GM19455 (cell line): ENCODE results near the gene PPP2R5C.

ENCODE experiments used
- ATAC-seq: cut with Tn5 transposase; IDR thresholded peaks from one replicate; pipeline ENCODE4 v1.9.1; 2021; ENCODE audit not compliant: unreplicated experiment

The PPP2R5C gene

DNA sequence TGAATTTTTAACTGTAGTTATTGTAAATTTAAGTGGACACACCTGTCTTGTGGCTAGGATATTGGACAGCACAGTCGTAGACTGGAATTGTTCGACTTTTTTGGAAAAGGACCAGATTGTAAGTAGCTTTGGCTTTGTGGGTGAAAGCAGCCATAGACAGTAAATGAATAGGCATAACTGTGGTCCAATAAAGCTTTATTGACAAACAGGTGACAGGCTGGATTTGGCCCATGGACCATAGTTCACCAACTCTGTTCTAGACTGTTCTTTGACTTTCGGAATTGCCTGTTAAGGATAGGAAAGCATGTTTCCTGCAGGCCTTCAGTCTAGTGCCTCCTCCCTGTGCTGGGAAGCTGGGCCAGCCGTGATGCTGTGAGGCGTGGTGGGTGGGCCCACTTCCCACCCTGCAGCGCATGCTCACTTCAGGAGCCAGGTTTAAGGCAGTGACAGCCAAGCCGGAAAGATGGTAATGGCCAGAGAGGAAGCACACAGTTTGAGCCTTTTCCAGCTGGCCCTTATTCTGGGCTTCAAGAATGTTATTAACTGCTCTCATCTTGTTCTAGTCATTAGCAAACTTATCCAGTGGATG lies 51.8 kb downstream of the PPP2R5C start:
- ATAC-seq, result no peak

DNA sequence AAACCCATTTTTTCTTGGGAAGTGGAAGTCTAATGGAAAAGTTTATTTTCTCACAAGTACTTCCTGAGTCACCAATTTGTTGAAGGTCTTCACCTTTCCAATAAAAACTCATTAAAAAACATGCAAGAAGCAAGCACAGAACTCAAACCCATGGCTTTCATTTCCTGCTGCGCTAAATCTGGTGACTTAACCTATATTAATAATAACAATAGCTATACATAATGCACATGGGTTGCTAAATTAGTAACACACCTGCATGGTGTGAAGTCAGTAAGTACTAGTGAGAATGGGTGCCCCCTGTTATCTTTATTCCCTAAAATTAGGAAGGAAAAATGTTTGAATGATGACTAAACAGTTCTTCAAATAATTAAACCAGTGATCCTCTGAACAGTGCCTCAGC lies 52.3 kb downstream of the PPP2R5C start:
- no peak for ATAC-seq

DNA sequence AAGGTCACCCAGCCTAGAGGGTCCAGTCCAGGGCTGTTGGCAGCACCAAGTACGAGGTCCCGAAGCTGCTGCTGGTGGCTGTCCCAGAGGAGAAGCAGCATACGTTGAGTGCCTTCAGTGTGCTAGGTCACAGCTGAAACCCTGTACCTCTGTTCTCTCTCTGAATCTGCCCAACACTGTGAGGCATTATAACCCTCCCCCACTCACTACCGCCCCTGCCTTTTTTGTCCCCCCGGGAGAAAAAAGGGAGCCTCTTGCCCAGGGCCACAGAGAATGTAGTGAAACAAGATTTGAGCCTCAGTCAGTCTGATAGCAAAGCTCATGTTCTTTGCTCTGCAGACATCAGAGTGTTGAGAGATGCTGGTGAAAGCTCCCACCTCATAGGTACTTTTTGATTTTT lies 53.4 kb downstream of the PPP2R5C start:
- no peak for ATAC-seq

DNA sequence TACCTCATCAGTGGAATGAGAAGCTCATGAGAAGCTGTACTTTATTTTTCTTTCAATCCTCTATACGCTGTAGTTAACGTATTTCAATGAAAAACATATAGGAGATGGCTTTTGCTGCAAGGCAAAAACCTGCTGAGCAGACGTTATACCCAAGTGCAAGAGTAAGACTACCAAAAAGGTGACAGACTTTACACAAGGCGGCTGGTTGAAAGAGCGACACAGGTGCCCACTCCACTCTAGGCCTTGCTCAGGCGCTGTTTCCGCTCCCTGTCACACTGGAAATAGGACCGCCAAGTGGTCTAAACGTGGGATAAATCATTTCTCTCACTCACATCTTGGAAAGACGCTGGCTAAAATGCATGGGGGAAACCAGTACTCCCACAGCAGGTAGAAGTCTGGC lies 54.5 kb downstream of the PPP2R5C start:
- ATAC-seq, result no peak

DNA sequence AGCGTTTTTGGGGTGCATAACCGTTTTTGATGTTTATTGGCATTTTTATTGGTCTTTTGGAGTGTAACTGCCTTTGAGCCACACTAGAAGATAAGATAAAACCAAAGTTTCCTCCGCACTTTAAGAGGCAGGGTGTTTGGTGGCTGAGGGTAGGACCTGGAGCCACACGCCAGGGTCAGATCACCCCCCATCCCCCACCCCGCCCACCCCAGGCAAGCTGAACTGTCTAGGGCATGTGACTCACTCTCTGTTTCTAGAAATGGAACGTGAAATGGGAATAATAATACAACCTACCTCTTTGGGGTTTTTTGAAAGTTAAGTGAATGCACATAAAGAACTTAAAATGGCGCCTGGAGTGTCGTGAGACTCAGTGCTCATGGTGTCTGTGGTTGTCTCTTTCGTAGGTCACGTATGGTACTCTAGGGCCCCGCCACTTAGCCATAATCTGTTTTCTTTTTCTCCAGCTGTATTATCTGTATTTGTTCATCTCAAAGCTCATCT lies 56.0 kb downstream of the PPP2R5C start:
- ATAC-seq, result no peak

DNA sequence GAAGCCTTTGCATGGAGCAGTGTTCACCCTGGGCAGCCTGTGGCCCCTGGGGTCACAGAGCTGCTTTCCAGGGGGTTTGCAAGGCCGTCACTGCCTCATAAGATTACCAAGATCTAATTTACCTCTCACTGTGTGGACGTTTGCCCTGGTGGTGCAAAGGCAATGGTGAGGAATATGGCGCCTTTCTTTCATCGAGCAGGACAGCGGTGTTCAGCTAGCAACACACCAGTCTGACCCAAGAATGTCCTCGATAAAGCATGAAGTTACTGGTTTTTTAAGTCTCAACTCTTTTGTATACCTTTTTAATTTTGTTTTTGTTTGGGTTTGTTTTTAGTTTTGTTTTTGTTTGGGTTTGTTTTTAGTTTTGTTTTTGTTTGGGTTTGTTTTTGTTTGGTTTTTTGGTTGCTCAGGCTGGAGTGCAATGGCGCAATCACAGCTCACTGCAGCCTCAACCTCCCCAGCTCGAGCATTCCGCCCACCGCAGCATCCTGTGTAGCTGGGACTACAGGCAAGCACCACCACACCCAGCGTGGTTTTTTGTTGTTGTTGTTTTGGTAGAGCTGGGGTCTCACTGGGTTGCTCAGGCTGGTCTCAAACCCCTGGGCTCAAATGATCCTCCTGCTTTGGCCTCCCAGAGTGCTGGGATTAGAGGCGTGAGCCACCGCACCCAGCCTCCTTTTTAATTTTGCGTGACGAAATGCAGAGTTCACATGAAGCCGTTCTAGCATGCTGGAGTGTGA lies 57.9 kb downstream of the PPP2R5C start:
- ATAC-seq, result no peak

DNA sequence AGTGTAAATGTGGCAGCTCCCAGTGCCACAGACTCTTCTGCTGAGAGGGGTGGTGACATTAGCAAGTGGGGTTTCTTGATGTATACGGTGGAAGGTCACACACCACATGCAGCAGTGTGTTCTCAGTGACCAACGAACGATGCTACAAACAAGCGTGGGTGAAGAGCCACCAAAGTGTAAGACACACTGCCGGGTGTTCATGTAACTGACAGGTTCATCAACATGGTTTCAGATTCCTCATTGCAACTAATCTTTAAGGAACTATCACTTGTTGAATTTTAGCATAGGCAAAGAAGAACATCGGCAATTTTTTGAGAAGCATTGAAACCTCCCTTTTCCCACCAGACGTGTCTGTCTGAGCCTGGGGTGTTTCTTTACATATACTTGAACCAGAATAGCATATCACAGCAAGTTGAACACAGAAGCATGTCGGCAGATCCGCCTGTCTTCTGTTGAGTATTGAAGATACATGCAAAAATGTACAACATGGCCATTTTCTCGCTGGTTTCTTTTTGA lies 58.8 kb downstream of the PPP2R5C start:
- no peak for ATAC-seq

DNA sequence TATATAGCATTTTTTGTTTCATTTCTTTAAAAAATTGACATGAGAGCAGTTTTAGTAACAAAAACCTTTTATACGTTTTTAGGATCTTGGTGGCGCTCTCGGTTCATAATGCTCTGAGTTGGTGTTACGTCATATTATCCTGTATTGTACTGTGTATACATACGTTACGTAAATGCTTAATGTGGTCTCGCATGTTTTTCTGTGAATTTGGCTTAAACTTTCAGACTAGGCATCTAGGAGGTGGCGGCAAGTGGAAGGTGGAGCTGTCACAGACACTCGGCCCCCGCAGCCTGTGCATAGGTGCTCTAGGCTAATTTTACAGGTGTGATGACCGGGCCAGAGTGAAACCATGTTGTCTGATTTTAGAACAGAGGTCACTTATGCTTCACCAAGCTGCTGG lies 60.0 kb downstream of the PPP2R5C start:
- no peak for ATAC-seq

DNA sequence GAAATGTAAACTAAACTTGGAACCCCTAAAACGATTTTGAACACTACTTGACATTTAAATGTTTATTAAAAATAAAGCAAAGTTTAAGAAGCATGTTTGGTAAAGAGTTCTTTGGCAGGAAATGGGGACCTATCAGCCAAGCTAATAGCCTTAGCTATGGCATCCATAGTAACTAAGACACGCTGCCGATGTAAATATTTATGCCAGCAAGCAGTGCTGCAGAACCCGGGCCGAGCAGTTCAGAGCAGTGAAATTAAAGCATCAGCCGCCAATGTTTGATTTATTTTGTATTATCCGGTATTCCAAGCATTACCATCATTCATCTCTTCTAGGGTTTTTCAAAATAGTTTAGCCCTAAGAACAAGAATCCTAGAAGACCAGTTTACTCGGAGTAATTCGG lies 61.6 kb downstream of the PPP2R5C start:
- ATAC-seq, result no peak

DNA sequence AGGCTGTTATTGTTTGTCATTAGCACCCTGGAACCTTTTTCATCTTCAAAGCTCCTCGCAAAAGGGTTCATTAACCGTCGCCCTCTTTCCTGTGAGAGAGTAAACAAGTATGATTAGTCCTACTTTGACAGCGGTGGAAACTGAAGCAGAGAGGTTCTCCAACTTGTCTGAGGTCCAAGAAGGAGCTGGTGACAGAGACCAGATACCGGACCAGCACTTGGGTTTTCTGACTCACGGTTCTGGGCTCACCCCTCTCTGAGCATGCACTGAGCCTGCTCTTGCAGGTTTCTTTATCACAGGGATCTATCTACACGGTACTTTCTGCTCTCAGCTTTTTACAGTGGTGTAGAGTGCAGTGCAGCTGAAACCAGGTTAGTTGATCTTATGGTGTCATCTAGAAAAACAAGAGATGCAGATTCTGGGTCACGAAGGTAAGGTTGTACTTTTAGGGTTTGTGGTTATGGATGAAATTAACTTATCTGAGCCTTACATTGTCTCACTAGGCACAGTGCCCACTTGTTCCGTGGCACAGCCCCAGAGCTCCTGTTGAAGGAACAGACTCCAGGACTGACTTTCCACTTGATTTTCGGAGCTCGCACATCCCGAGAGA lies 62.1 kb downstream of the PPP2R5C start:
- ATAC-seq, result peak; percentile 57

DNA sequence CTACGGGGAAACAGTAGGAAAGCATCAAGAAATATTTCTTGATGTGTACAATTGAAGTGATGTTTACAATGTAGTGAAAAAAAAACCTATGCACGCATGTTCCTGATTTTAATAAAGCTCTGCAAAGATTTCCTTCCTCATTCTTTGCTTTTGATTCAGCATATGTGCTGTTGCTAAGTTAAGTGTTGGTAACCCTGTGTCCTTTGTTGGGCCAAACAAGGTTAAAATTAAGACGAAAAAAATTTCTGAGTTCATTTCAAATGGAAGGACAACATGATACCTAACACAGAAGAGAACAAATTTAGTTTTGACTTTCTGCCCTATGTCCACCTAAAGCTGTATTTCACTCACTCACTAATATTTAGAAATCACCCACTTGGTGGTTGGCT lies 62.8 kb downstream of the PPP2R5C start:
- ATAC-seq, result no peak

DNA sequence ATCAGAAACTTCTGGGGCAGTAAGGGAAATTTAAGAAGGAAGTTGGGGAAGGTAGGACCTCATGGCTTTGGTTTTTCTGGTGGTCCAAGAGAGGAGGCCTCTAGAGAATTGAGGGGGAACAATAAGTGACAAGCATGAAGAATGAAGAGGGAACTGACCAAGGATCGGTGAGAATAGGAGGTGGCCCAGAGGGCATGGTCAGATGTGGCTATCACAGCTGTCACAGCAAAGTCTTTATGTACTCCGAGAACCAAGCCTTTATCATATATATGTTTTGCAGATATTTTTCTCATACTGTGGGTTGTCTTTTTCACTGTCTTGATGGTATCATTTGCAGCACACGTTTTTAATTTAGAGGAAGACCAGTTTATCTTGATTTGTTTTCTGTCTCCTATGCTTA lies 64.3 kb downstream of the PPP2R5C start:
- ATAC-seq, result no peak

DNA sequence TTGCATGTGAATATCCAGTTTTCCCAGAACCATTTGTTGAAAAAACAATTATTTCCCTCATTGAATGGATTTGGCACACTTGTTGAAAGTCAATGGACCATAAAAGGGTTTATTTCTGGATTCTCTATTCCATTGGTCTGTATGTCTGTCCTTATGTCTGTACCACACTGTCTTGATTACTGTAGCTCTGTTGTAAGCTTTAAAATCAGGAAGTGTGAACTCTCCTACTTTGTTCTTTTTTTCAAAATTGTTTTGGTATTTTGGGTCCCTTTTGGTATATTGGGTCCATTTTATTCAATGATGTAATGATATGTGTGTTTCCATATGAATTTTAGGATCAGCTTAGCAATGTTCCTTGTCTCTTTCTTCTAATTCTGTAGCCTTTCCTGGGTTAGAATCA lies 64.8 kb downstream of the PPP2R5C start:
- ATAC-seq, result no peak

DNA sequence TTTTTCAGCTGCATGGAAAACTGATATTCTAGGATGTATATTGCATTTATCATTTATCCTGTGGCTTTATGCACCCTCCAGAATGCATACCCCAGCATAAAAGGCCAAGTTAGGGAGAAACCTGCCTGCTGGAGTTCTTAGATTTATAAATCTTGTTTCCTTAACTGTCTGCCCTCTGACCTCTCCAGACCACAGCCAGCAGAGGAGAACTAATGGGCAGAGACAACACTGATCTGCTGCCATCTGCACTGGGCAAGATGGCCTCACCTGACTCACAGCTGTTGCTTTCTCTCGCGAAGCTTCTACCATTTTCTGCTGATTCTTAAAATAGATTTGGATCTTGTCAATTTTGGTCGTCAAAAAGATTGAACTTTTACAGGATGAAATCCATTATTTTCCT lies 65.8 kb downstream of the PPP2R5C start:
- ATAC-seq, result no peak

DNA sequence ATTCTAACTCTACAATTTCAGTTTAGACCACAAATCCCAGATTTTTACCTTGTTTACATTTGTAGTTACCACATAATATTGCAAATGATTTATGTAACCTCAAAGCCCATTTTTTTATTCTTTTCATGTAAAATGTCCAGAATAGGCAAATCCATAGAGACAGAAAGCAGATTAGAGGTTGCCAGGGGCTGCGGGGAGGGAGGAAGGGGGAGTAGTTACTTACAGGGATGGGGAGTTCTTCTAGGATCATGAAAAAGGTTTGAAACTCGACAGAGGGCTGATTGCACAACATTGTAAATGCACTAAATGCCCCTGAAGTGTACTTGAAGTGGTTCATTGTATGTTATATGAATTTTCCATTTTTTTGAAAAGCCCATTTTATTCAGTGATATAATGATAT lies 66.5 kb downstream of the PPP2R5C start:
- ATAC-seq, result no peak

DNA sequence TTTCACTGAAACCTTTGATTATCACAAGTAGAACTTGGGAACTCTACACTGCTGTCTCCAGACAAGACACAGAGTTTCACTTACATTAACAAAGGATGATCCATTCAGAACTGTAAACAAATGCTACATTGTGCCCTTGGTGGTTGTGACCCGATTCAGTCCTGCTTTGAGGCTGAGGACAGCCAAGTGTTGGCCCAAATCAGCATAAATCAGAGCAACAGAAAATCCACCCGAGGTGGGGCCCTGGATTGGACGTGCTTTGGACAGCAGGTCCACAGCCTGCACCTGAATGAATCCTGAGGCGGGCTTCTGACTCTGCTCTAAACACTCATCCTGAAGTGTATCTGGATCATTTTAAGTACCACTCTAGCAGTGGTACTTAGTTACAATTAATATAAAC lies 68.8 kb downstream of the PPP2R5C start:
- no peak for ATAC-seq

DNA sequence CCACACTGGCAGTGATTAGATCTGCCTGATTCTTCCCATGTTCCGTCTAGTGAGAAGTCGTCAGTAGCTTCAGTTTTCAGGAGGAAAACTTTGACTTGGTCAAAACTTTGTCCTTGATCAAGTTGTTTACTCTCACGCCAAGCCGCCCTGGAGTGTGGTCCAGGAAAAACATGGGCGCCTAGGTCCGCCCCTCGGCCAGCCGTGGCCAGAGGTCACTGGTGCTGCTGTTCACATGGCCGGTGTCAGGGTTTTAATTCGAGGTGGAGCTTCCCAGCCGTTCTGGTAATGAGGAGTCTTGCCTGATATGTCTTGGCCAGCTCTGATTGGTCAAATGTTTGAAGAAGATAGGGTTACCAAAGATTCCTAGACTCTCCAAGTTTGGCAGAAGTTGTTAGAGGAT lies 71.5 kb downstream of the PPP2R5C start:
- no peak for ATAC-seq

DNA sequence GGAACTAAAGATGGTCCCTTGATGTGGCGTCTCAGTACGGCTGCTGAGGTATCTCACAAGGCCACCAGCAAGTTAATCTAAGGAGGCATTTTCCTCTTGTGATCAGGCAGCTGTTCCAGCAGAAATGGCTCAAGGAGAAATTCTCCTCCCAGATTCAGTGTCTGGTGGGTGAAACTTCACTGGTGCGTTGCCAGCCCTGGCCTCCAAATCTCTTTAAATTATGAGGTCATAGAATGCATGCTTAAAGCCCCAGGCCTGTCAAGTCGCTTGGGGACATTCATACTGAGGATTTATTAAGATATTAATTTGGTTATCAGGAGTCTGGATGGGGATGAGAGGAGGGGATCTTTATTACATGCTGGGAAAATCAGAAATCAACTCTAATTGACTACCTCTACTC lies 72.9 kb downstream of the PPP2R5C start:
- no peak for ATAC-seq

DNA sequence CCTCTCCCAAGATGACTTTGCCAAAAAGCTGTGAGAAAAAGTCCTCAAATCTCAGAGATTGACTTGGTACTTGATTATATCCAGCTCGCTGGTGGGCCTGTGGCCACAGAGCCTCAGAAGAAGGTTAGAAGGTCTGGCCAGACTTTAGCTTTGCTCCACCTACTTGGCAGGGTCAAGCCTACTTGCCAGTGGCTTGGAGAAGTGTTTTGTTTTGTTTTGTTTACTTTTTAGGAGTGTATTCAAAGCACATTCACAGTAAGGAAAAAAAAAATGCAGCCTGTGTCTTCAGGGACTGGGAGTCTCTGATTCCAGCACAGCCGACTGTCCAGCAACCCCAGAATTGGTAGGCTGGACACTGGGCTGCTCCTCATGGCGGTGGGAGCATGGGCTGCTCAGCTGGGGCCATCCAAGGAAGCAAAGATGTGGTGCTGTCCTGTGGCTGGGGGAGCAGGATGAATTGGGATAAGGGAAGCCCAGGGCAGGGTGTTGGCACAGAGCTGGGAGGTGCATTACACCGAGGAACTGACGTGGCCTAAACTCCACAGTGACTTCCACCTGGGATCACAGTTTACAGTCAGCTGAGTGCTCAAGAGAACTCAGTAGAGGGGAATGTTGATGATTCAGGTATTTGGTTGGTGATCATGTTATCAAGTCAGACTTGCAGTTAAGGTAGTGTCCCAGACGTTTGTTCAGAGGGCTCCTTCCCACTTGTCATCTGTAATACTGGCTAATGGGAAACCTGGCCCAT lies 73.5 kb downstream of the PPP2R5C start:
- no peak for ATAC-seq

DNA sequence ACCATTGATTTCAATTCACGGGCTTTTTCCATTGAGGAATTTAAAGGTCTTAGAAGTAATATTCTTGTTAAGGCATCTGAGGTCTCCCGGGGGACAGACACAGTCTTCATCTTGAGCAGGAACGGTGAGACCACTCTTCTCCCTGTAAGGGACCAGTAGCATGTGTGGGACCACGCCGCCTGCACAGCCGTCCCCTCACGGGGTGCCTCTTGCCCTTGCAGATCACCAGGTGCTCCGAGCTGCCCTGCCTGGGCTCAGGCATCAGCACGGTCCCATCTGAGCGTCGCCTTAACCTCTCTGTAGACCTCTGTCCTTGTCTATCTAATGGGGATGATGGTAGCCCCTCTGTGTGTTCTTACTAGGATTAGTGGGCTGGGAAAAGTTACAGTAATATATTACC lies 74.1 kb downstream of the PPP2R5C start:
- ATAC-seq, result no peak

DNA sequence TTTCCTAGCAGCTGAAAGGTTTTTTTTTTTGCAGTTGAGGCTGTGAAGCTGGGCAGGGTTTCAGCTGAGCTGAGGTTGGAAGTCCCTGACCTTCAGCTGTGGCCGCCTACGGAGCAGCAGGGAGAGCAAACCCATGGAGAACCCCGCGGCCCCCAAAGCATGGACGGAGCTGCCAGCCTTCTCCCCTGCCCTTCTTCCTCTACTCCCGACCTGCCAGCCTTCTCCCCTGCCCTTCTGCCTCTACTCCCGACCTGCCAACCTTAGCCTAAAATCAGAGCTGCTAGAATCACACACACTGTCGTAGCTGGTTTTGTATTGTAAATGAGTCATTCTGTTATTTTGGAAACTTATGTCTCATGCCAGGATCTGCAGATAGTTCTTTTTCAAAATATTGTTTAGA lies 74.6 kb downstream of the PPP2R5C start:
- ATAC-seq, result no peak

DNA sequence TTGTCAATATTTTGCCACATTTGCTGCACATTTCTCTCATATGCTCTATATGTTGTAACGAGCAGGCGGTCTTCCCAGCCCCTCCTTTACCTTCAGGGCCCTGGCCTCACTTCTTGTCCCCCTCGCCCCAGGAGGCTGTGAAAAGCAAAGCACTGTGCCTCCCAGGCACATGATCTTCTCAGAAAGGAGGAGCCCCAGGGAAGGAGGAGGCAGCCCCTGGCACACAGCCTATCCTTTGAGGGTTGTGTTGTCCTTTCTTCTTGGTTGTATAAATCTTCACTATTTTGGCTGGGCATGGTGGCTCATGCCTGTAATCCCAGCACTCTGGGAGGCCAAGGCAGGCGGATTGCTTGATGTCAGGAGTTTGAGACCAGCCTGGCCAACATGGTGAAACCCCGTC lies 77.0 kb downstream of the PPP2R5C start:
- no peak for ATAC-seq
